IMR-90 (cell line): ENCODE measurements around the gene LRRC8E. TPM values are rescaled to one million over a fixed set of nuclear protein-coding genes. Genes with fewer than 3 reads are reported as not detected.

Experiments
- ATAC-seq: fragments of 200-7000 bp; cut with Tn5 transposase; 2 replicates; pipeline ENCODE4 v1.9.1; 2020; ENCODE audit warnings: low read depth, mild to moderate bottlenecking, moderate library complexity
- BruUV-seq: library from RNA; stranded (reverse); fragments of 400-500 nt; replicated peaks from 2 replicates; lab custom pipeline; 2021; lab: Mats Ljungman, UMichigan
- CTCF ChIA-PET: fragments of 300-600 bp; formaldehyde crosslinking; extraction: SDS; loops from one replicate; lab custom pipeline; 2021; ENCODE audit warnings: antibody characterized with exemption; lab: Yijun Ruan, JAX
- POLR2A ChIA-PET: fragments of 300-600 bp; sonication (Branson Sonifier 250); formaldehyde crosslinking; loops from one replicate; lab custom pipeline; 2022; ENCODE audit warnings: antibody characterized with exemption; ENCODE audit not compliant: unreplicated experiment; lab: Charles Lee
- DNase-seq: peaks from one replicate; pipeline ENCODE4 v3.0.0; 2013
- H2AFZ ChIP-seq: replicated peaks from 2 replicates; pipeline ENCODE3; 2013; ENCODE audit warnings: low read length, mild to moderate bottlenecking; ENCODE audit not compliant: poor library complexity
- H2AK5ac ChIP-seq: 2 replicates; pipeline ENCODE4 v1.6.1; 2013; ENCODE audit warnings: low read depth, low read length, inconsistent platforms
- H2AK9ac ChIP-seq: replicated peaks from 2 replicates; pipeline ENCODE3; 2013; ENCODE audit warnings: mild to moderate bottlenecking, low read depth, low read length, moderate library complexity; ENCODE audit not compliant: poor library complexity
- H2BK120ac ChIP-seq: 2 replicates; pipeline ENCODE4 v1.6.1; 2013; ENCODE audit warnings: low read depth, low read length, inconsistent platforms
- H2BK15ac ChIP-seq: 3 replicates; pipeline ENCODE4 v1.6.1; 2013; ENCODE audit warnings: low read depth, low read length, inconsistent platforms
- H2BK20ac ChIP-seq: 2 replicates; pipeline ENCODE4 v1.6.1; 2013; ENCODE audit warnings: low read depth, mild to moderate bottlenecking, inconsistent platforms, low read length, moderate library complexity
- H2BK5ac ChIP-seq: 2 replicates; pipeline ENCODE4 v1.6.1; 2013; ENCODE audit warnings: mild to moderate bottlenecking, low read depth, low read length, inconsistent platforms; ENCODE audit not compliant: poor library complexity, severe bottlenecking
- H3K14ac ChIP-seq: replicated peaks from 2 replicates; pipeline ENCODE4 v1.6.1; 2013; ENCODE audit warnings: low read depth, low read length, inconsistent platforms
- H3K18ac ChIP-seq: 2 replicates; pipeline ENCODE4 v1.6.1; 2013; ENCODE audit warnings: low read depth, low read length, control low read depth
- H3K23ac ChIP-seq: 2 replicates; pipeline ENCODE4 v1.6.1; 2013; ENCODE audit warnings: low read depth, low read length, inconsistent platforms
- H3K27ac ChIP-seq: 2 replicates; pipeline ENCODE4 v1.5.1; 2013; ENCODE audit warnings: mild to moderate bottlenecking, control low read depth, low read length; ENCODE audit not compliant: insufficient read depth
- H3K27me3 ChIP-seq: 2 replicates; pipeline ENCODE4 v1.6.1; 2013; ENCODE audit warnings: low read length; ENCODE audit not compliant: control insufficient read depth, insufficient read depth
- H3K36me3 ChIP-seq: 2 replicates; pipeline ENCODE4 v1.6.1; 2013; ENCODE audit warnings: low read length, mixed read lengths; ENCODE audit not compliant: control insufficient read depth, insufficient read depth
- H3K4ac ChIP-seq: 2 replicates; pipeline ENCODE4 v1.6.1; 2013; ENCODE audit warnings: low read depth, low read length, inconsistent platforms
- H3K4me1 ChIP-seq: 2 replicates; pipeline ENCODE4 v1.6.1; 2013; ENCODE audit warnings: low read length, mixed read lengths; ENCODE audit not compliant: control insufficient read depth, insufficient read depth
- H3K4me2 ChIP-seq: 2 replicates; pipeline ENCODE4 v1.6.1; 2013; ENCODE audit warnings: low read depth, mild to moderate bottlenecking, control low read depth, low read length, moderate library complexity
- H3K4me3 ChIP-seq: 2 replicates; pipeline ENCODE4 v1.5.1; 2013; ENCODE audit warnings: low read depth, mild to moderate bottlenecking, control low read depth, low read length, moderate library complexity; ENCODE audit not compliant: insufficient read depth
- H3K56ac ChIP-seq: 2 replicates; pipeline ENCODE4 v1.6.1; 2013; ENCODE audit warnings: low read length, inconsistent platforms; ENCODE audit not compliant: insufficient read depth; ENCODE audit errors: extremely low read depth
- H3K79me1 ChIP-seq, 2 experiments: 2 replicates each; pipeline ENCODE4 v1.6.1; 2013; ENCODE audit warnings: low read length in 2 of 2, inconsistent platforms in 1 of 2, low read depth in 1 of 2
- H3K9ac ChIP-seq: 2 replicates; pipeline ENCODE4 v1.6.1; 2013; ENCODE audit warnings: low read depth, low read length, control low read depth
- H3K9me1 ChIP-seq: 2 replicates; pipeline ENCODE4 v1.6.1; 2013; ENCODE audit warnings: low read length, inconsistent platforms; ENCODE audit not compliant: insufficient read depth
- H3K9me3 ChIP-seq: 2 replicates; pipeline ENCODE4 v1.6.1; 2013; ENCODE audit warnings: low read length; ENCODE audit not compliant: control insufficient read depth, insufficient read depth
- H4K20me1 ChIP-seq: 2 replicates; pipeline ENCODE4 v1.6.1; 2013; ENCODE audit warnings: low read length, inconsistent platforms; ENCODE audit not compliant: insufficient read depth
- H4K5ac ChIP-seq: 2 replicates; pipeline ENCODE4 v1.6.1; 2013; ENCODE audit warnings: mild to moderate bottlenecking, low read depth, low read length, control low read depth
- H4K8ac ChIP-seq, 2 experiments: 2 replicates each; pipeline ENCODE4 v1.6.1; 2013; ENCODE audit warnings: low read depth in 2 of 2, low read length in 2 of 2, control low read depth in 1 of 2, inconsistent platforms in 1 of 2
- H4K91ac ChIP-seq: 2 replicates; pipeline ENCODE4 v1.6.1; 2013; ENCODE audit warnings: low read depth, low read length, inconsistent platforms; ENCODE audit not compliant: insufficient read depth
- BHLHE40 ChIP-seq: fragments of 150-350 bp; IDR thresholded peaks from 2 replicates; pipeline ENCODE4 v1.6.1; 2016; ENCODE audit warnings: mild to moderate bottlenecking, low read depth, low read length
- CEBPB ChIP-seq: IDR thresholded peaks from 2 replicates; pipeline ENCODE4 v1.6.1; 2012; ENCODE audit warnings: low read depth, low read length, improper control_type of control experiment
- CHD1 ChIP-seq: IDR thresholded peaks from 2 replicates; pipeline ENCODE4 v1.6.1; 2012; ENCODE audit warnings: low read depth, low read length, improper control_type of control experiment
- FOS ChIP-seq: fragments of 150-350 bp; IDR thresholded peaks from 2 replicates; pipeline ENCODE4 v1.6.1; 2016; ENCODE audit warnings: low read depth, low read length
- MAFK ChIP-seq: IDR thresholded peaks from 2 replicates; pipeline ENCODE4 v1.6.1; 2012; ENCODE audit warnings: low read depth, low read length, improper control_type of control experiment
- MAZ ChIP-seq: IDR thresholded peaks from 2 replicates; pipeline ENCODE4 v1.6.1; 2012; ENCODE audit warnings: low read depth, mild to moderate bottlenecking, low read length, improper control_type of control experiment, moderate library complexity, borderline replicate concordance
- MXI1 ChIP-seq: IDR thresholded peaks from 2 replicates; pipeline ENCODE4 v1.6.1; 2012; ENCODE audit warnings: low read depth, mild to moderate bottlenecking, low read length, moderate library complexity, borderline replicate concordance
- NFE2L2 ChIP-seq: fragments of 150-350 bp; IDR thresholded peaks from 2 replicates; pipeline ENCODE4 v1.6.1; 2016; ENCODE audit warnings: low read depth, mild to moderate bottlenecking, low read length
- POLR2A ChIP-seq: IDR thresholded peaks from 2 replicates; pipeline ENCODE4 v1.6.1; 2012; ENCODE audit warnings: mild to moderate bottlenecking, low read depth, low read length
- RAD21 ChIP-seq: IDR thresholded peaks from 2 replicates; pipeline ENCODE4 v1.6.1; 2012; ENCODE audit warnings: low read length, improper control_type of control experiment
- RCOR1 ChIP-seq: IDR thresholded peaks from 2 replicates; pipeline ENCODE4 v1.6.1; 2012; ENCODE audit warnings: mild to moderate bottlenecking, low read length, improper control_type of control experiment; ENCODE audit not compliant: insufficient replicate concordance
- RFX5 ChIP-seq: IDR thresholded peaks from 2 replicates; pipeline ENCODE4 v1.8.0; 2012; ENCODE audit warnings: low read depth, mild to moderate bottlenecking, low read length, moderate library complexity
- SMC3 ChIP-seq: fragments of 150-350 bp; IDR thresholded peaks from 2 replicates; pipeline ENCODE4 v1.6.1; 2016; ENCODE audit warnings: low read depth, mild to moderate bottlenecking, antibody characterized with exemption, low read length, moderate library complexity
- WGBS, 2 experiments: methylation state at CpG; one replicate each; pipeline versions ENCODE4 v1.1.5 to v1.1.7; 2013; ENCODE audit warnings: missing lambda C conversion rate in 2 of 2; ENCODE audit not compliant: insufficient read length in 1 of 2; ENCODE audit errors: extremely low coverage in 2 of 2; 5-methylcytosine and 5-hydroxymethylcytosine counted together
- dilution Hi-C: fragments of 300-500 bp; cut with HindIII; formaldehyde crosslinking; loops from one replicate; pipeline ENCODE4 v1.14.3; 2018; ENCODE audit warnings: low sequenced_read_pairs; ENCODE audit not compliant: unreplicated experiment
- in situ Hi-C: fragments of 300-500 bp; cut with MboI; formaldehyde crosslinking; loops from 3 replicates; pipeline ENCODE4 v1.14.3; 2019; ENCODE audit warnings: low sequenced_read_pairs, inconsistent platforms, mixed read lengths
- intact Hi-C: fragments of 100-400 bp; cut with micrococcal nuclease; formaldehyde crosslinking; loops from 2 replicates; pipeline ENCODE4 v1.10.0; 2022
- polyA plus RNA-seq, 3 experiments: library from polyadenylated mRNA; depleted of rRNA; stranded (reverse); fragments of >200 nt; gene quantifications; 2 replicates each; pipeline ENCODE4 v1.2.3, GENCODE V29; 2012; ENCODE audit warnings: low replicate concordance in 1 of 3
- total RNA-seq: library from RNA; depleted of rRNA; stranded (reverse); fragments of >200 nt; gene quantifications from 2 replicates; pipeline ENCODE4 v1.2.3, GENCODE V29; 2012
- TF ChIP-seq, protein P1 (sequence below): fragments of 150-350 bp; IDR thresholded peaks from 2 replicates; pipeline ENCODE4 v1.6.1; 2017; ENCODE audit warnings: mild to moderate bottlenecking, antibody characterized with exemption, low read length, low read depth
- TF ChIP-seq, protein P2 (sequence below): conservative IDR thresholded peaks from 2 replicates; pipeline ENCODE4 v1.5.1; 2012; ENCODE audit warnings: mild to moderate bottlenecking, low read depth, low read length, improper control_type of control experiment
- TF ChIP-seq, protein P3 (sequence below): fragments of 150-350 bp; IDR thresholded peaks from 2 replicates; pipeline ENCODE4 v1.6.1; 2016; ENCODE audit warnings: low read depth, mild to moderate bottlenecking, low read length, moderate library complexity, borderline replicate concordance

Gene LRRC8E
- total and polyA plus RNA-seq, 2 of the 4 experiments (the other 2 are of a cell fraction), result 6.4 to 7.2 TPM

DNA sequence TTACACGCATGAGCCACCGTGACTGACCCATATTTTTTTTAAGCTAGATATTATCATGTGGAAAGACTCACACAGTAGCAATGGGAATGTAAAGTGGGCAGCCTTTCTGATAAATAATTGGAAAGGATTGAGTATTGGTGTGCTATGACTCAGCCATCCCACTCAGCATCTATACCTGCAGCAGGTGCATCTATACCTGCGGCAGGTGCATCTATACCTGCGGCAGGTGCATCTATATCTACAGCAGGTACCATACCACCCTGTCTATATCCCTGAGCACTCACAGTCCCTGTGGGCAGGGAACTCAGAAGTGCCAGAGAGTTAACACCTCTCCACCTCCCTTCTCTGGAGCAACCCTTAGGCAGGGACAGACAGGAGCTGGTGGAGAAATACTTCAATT, 5.2 kb upstream of the LRRC8E start:
- H3K4me2 ChIP-seq, result no peak overlapping the region
- ChIA-PET CTCF (interaction anchor here (1.5 kb wide), 1 partner anchor 14 kb away, joined by 6 read pairs; no protein-coding TSS in a partner anchor), POLR2A (interaction anchor here (0.7 kb wide), 1 partner anchor 360 kb away, joined by 12 read pairs; no protein-coding TSS in a partner anchor)
- no peaks in the 10 kb centered on the region for H3K27me3 ChIP-seq
- no peak overlapping the region for H3K9ac ChIP-seq
- intact Hi-C loops, result no loop called here
- H3K56ac ChIP-seq, result no peak overlapping the region
- H3K79me1 ChIP-seq, result no peaks in the 10 kb centered on the region
- no peak overlapping the region for H2BK120ac ChIP-seq
- H3K27ac ChIP-seq, result no peak overlapping the region
- no peaks in the 10 kb centered on the region for H3K9me3 ChIP-seq
- H3K9me1 ChIP-seq, result no peaks in the 10 kb centered on the region
- H4K5ac ChIP-seq, result no peak overlapping the region
- no peak overlapping the region for H4K91ac ChIP-seq
- ATAC-seq (no peak), DNase-seq (no peak)
- dilution Hi-C loops, result no loop called here
- no TSS peak for BruUV-seq
- no peak for TF ChIP-seq CHD1
- TF ChIP-seq RCOR1, result no peak
- TF ChIP-seq BHLHE40, result no peak
- no peak for TF ChIP-seq MAZ
- TF ChIP-seq CEBPB, result no peak
- TF ChIP-seq SMC3, result no peak
- no peak for TF ChIP-seq NFE2L2
- TF ChIP-seq, protein P1, sequence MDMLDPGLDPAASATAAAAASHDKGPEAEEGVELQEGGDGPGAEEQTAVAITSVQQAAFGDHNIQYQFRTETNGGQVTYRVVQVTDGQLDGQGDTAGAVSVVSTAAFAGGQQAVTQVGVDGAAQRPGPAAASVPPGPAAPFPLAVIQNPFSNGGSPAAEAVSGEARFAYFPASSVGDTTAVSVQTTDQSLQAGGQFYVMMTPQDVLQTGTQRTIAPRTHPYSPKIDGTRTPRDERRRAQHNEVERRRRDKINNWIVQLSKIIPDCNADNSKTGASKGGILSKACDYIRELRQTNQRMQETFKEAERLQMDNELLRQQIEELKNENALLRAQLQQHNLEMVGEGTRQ, result no peak
- TF ChIP-seq, protein P2, sequence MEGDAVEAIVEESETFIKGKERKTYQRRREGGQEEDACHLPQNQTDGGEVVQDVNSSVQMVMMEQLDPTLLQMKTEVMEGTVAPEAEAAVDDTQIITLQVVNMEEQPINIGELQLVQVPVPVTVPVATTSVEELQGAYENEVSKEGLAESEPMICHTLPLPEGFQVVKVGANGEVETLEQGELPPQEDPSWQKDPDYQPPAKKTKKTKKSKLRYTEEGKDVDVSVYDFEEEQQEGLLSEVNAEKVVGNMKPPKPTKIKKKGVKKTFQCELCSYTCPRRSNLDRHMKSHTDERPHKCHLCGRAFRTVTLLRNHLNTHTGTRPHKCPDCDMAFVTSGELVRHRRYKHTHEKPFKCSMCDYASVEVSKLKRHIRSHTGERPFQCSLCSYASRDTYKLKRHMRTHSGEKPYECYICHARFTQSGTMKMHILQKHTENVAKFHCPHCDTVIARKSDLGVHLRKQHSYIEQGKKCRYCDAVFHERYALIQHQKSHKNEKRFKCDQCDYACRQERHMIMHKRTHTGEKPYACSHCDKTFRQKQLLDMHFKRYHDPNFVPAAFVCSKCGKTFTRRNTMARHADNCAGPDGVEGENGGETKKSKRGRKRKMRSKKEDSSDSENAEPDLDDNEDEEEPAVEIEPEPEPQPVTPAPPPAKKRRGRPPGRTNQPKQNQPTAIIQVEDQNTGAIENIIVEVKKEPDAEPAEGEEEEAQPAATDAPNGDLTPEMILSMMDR, result no peak
- no peak for TF ChIP-seq RFX5
- TF ChIP-seq MXI1, result no peak
- no peak for TF ChIP-seq MAFK
- TF ChIP-seq FOS, result no peak
- TF ChIP-seq POLR2A, result no peak
- TF ChIP-seq, protein P3, sequence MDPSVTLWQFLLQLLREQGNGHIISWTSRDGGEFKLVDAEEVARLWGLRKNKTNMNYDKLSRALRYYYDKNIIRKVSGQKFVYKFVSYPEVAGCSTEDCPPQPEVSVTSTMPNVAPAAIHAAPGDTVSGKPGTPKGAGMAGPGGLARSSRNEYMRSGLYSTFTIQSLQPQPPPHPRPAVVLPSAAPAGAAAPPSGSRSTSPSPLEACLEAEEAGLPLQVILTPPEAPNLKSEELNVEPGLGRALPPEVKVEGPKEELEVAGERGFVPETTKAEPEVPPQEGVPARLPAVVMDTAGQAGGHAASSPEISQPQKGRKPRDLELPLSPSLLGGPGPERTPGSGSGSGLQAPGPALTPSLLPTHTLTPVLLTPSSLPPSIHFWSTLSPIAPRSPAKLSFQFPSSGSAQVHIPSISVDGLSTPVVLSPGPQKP, result no peak
- TF ChIP-seq RAD21, result no peak
- H2BK5ac ChIP-seq, result no peak overlapping the region
- in situ Hi-C loops, result no loop called here
- H3K4me3 ChIP-seq, result no peak overlapping the region
- no peak overlapping the region for H3K23ac ChIP-seq
- H3K18ac ChIP-seq, result no peak overlapping the region
- no peak overlapping the region for H2BK15ac ChIP-seq
- no peak overlapping the region for H2AFZ ChIP-seq
- H4K20me1 ChIP-seq, result no peaks in the 10 kb centered on the region
- no peaks in the 10 kb centered on the region for H3K4me1 ChIP-seq
- H2BK20ac ChIP-seq, result no peak overlapping the region
- no peak overlapping the region for H3K14ac ChIP-seq
- no peak overlapping the region for H4K8ac ChIP-seq
- H2AK9ac ChIP-seq, result no peak overlapping the region
- no peak overlapping the region for H2AK5ac ChIP-seq
- no peak overlapping the region for H3K4ac ChIP-seq
- H3K36me3 ChIP-seq, result no peaks in the 10 kb centered on the region
- WGBS, 2 experiments, result no CpG with 5 or more reads among the region's 4 CpGs
